Activated T-cell treated with anti-CD3 and anti-CD28 coated beads for 4 hours (primary cell): Measurements from ENCODE around the gene INPP4B.

Experiments used
- DNase-seq: peaks from one replicate; pipeline ENCODE4 v3.0.0-alpha.2; 2020

Gene INPP4B

GRCh38 chr4:142044271-142044670 is 801.8 kb downstream of the INPP4B start:
- DNase-seq = no peak

GRCh38 chr4:142043509-142043908 is 802.6 kb downstream of the INPP4B start:
- DNase-seq = no peak

- DNase-seq = no peak
Observed at GRCh38 chr4:142041788-142042187, 804.3 kb downstream of the INPP4B start.

GRCh38 chr4:142040043-142040442 is 806.1 kb downstream of the INPP4B start:
- no peak for DNase-seq

- DNase-seq = no peak
Observed at GRCh38 chr4:142036795-142037583, 809.1 kb downstream of the INPP4B start.

GRCh38 chr4:142035566-142035965 is 810.5 kb downstream of the INPP4B start:
- DNase-seq = no peak

GRCh38 chr4:142034101-142034500 is 812.0 kb downstream of the INPP4B start:
- DNase-seq = no peak

GRCh38 chr4:142030010-142030409 is 816.1 kb downstream of the INPP4B start:
- DNase-seq = no peak

- DNase-seq = no peak
Observed at GRCh38 chr4:142021761-142022160, 824.3 kb downstream of the INPP4B start.

- DNase-seq = no peak
Observed at GRCh38 chr4:142021181-142021580, 824.9 kb downstream of the INPP4B start.

GRCh38 chr4:142016031-142016430 is 830.1 kb downstream of the INPP4B start:
- DNase-seq = no peak

- DNase-seq = no peak
Observed at GRCh38 chr4:142009751-142010150, 836.4 kb downstream of the INPP4B start.

- DNase-seq = no peak
Observed at GRCh38 chr4:142005519-142005918, 840.6 kb downstream of the INPP4B start.

- DNase-seq = no peak
Observed at GRCh38 chr4:141999446-142000143, 846.5 kb downstream of the INPP4B start.

GRCh38 chr4:141995056-141995455 is 851.0 kb downstream of the INPP4B start:
- DNase-seq = no peak

- DNase-seq = no peak
Observed at GRCh38 chr4:141977433-141977832, 868.7 kb downstream of the INPP4B start.
